Suprapubic skin (tissue), 4 donors: ENCODE results near the gene GRM1. TPM values are rescaled to one million over a fixed set of nuclear protein-coding genes. Genes with fewer than 3 reads are reported as not detected.

ENCODE experiments used
- DNase-seq, 2 donors: peaks; one replicate each; pipeline ENCODE4 v3.0.0-alpha.2; 2019; ENCODE audit warnings: low spot score in 2 of 2
- H3K27ac ChIP-seq: fragments of 200-600 bp; sonication (generic); one replicate; pipeline ENCODE4 v1.5.1; 2019
- H3K27me3 ChIP-seq: fragments of 200-600 bp; sonication (generic); one replicate; pipeline ENCODE4 v1.5.1; 2019
- H3K36me3 ChIP-seq: fragments of 200-600 bp; sonication (generic); one replicate; pipeline ENCODE4 v1.5.1; 2019
- H3K4me1 ChIP-seq: fragments of 200-600 bp; sonication (generic); one replicate; pipeline ENCODE4 v1.5.1; 2019
- H3K4me3 ChIP-seq: fragments of 200-600 bp; sonication (generic); one replicate; pipeline ENCODE4 v1.5.1; 2019; ENCODE audit warnings: mild to moderate bottlenecking
- H3K9me3 ChIP-seq: fragments of 200-600 bp; sonication (generic); one replicate; pipeline ENCODE4 v1.5.1; 2019
- CTCF ChIP-seq, 2 donors: fragments of 200-600 bp in 1 of 2; fragments of 450-650 bp in 1 of 2; sonication (generic) in 1 of 2; IDR thresholded peaks; one replicate each; pipeline ENCODE4 v1.5.1; 2016 to 2019; ENCODE audit warnings: antibody characterized with exemption in 2 of 2, mild to moderate bottlenecking in 1 of 2, moderate library complexity in 1 of 2
- EP300 ChIP-seq: sonication (generic); formaldehyde crosslinking; IDR thresholded peaks from one replicate; pipeline ENCODE4 v1.6.1; 2017; ENCODE audit warnings: antibody characterized with exemption
- POLR2A ChIP-seq, 2 donors: fragments of 450-650 bp; IDR thresholded peaks; one replicate each; pipeline ENCODE4 v1.6.1; 2017; ENCODE audit warnings: antibody characterized with exemption in 2 of 2, mild to moderate bottlenecking in 2 of 2, moderate library complexity in 2 of 2
- POLR2AphosphoS5 ChIP-seq, 3 donors: sonication (generic); formaldehyde crosslinking; IDR thresholded peaks; one replicate each; pipeline ENCODE4 v1.6.1; 2017; ENCODE audit warnings: antibody characterized with exemption in 3 of 3
- WGBS: methylation state at CpG from one replicate; pipeline ENCODE4 v1.1.5; 2018; 5-methylcytosine and 5-hydroxymethylcytosine counted together
- total RNA-seq, 4 donors: library from RNA; depleted of rRNA; stranded (reverse); fragments of >200 nt; gene quantifications; one replicate each; pipeline ENCODE4 v1.1.0, GENCODE V29; 2016

GRM1 gene
- total RNA-seq, 4 donors from 2014 or later = 0.25 to 0.48 TPM; not detected in 2

- 43% methylated on average over 1 of the region's 1 CpG for WGBS
- Histone ChIP-seq H3K27ac (no peak overlapping the region), H3K9me3 (peaks cover 10% of the 10 kb centered on the region), H3K36me3 (no peaks in the 10 kb centered on the region), H3K4me3 (no peak overlapping the region), H3K4me1 (no peaks in the 10 kb centered on the region), H3K27me3 (no peaks in the 10 kb centered on the region)
- TF ChIP-seq POLR2A (IDR thresholded peaks at IDR 0.05) (no peak), EP300 (no peak), CTCF (IDR thresholded peaks at IDR 0.05) (no peak), POLR2AphosphoS5 (IDR thresholded peaks at IDR 0.05) (no peak)
- DNase-seq = no peak
These were observed 12.4 kb downstream of the GRM1 start for GRCh38 chr6:146041282-146041681.

- no peak overlapping the region for H3K27ac ChIP-seq
- H3K27me3 ChIP-seq = no peaks in the 10 kb centered on the region
- no peaks in the 10 kb centered on the region for H3K9me3 ChIP-seq
- no peak for DNase-seq
- TF ChIP-seq POLR2AphosphoS5 (IDR thresholded peaks at IDR 0.05) (no peak), POLR2A (IDR thresholded peaks at IDR 0.05) (no peak), CTCF (IDR thresholded peaks at IDR 0.05) (no peak), EP300 (no peak)
- H3K4me3 ChIP-seq = no peak overlapping the region
- 60% methylated on average over 2 of the region's 2 CpGs for WGBS
- no peaks in the 10 kb centered on the region for H3K4me1 ChIP-seq
- H3K36me3 ChIP-seq = no peaks in the 10 kb centered on the region
These were observed 18.5 kb downstream of the GRM1 start for GRCh38 chr6:146047371-146047770.

GRCh38 chr6:146050168-146050567, 21.3 kb downstream of the GRM1 start:
- Histone ChIP-seq H3K27ac (no peak overlapping the region), H3K27me3 (no peaks in the 10 kb centered on the region), H3K4me3 (no peak overlapping the region), H3K4me1 (no peaks in the 10 kb centered on the region), H3K9me3 (no peaks in the 10 kb centered on the region), H3K36me3 (no peaks in the 10 kb centered on the region)
- 85% methylated on average over 1 of the region's 1 CpG for WGBS
- DNase-seq = no peak
- TF ChIP-seq CTCF (IDR thresholded peaks at IDR 0.05) = no peak
- TF ChIP-seq POLR2A (IDR thresholded peaks at IDR 0.05) = no peak
- TF ChIP-seq POLR2AphosphoS5 (IDR thresholded peaks at IDR 0.05) = no peak
- TF ChIP-seq EP300 = no peak

DNA sequence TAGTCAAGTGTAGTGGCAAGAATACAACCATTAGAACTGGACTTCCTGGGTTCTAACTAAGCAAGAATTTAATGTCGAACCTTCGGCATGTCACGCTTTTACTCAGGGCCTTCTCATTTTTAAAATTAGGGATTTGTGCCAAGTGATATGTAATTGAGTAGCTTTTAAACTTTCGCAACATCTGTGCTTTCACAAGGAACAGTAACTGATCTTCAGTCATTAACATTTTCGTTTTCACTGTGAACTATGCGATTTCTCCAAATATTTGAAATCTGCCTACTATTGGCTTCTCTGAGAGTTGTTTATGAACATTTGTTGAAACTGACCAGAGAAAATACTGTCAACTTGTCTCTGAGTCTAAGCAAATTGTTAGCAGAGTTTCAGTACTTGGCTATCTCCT, 27.6 kb downstream of the GRM1 start:
- Histone ChIP-seq H3K4me3 (no peak overlapping the region), H3K4me1 (no peaks in the 10 kb centered on the region), H3K27me3 (no peaks in the 10 kb centered on the region), H3K9me3 (no peaks in the 10 kb centered on the region), H3K27ac (no peak overlapping the region), H3K36me3 (no peaks in the 10 kb centered on the region)
- TF ChIP-seq CTCF (IDR thresholded peaks at IDR 0.05) (no peak), EP300 (no peak), POLR2A (IDR thresholded peaks at IDR 0.05) (no peak), POLR2AphosphoS5 (IDR thresholded peaks at IDR 0.05) (no peak)
- no peak for DNase-seq
- 85% methylated on average over 6 of the region's 6 CpGs for WGBS

- no peak overlapping the region for H3K27ac ChIP-seq
- no peaks in the 10 kb centered on the region for H3K36me3 ChIP-seq
- TF ChIP-seq POLR2A (IDR thresholded peaks at IDR 0.05) (no peak), EP300 (no peak), POLR2AphosphoS5 (IDR thresholded peaks at IDR 0.05) (no peak), CTCF (IDR thresholded peaks at IDR 0.05) (no peak)
- 79% methylated on average over 2 of the region's 2 CpGs for WGBS
- no peak overlapping the region for H3K4me3 ChIP-seq
- H3K27me3 ChIP-seq = no peaks in the 10 kb centered on the region
- no peaks in the 10 kb centered on the region for H3K9me3 ChIP-seq
- DNase-seq = no peak
- H3K4me1 ChIP-seq = no peaks in the 10 kb centered on the region
These were observed 36.8 kb downstream of the GRM1 start for GRCh38 chr6:146065690-146066089.
